H1 (cell line): ENCODE data around the gene LHX5. TPM values are rescaled to one million over a fixed set of nuclear protein-coding genes. Genes with fewer than 3 reads are reported as not detected.

ENCODE experiments used
- ATF2 ChIP-seq: IDR thresholded peaks from 2 replicates; pipeline ENCODE4 v1.6.1; 2012; ENCODE audit warnings: low read length, inconsistent platforms
- BCL11A ChIP-seq, 2 experiments: IDR thresholded peaks; one replicate each; pipeline ENCODE4 v1.6.1; 2011; ENCODE audit warnings: low read depth in 2 of 2, low read length in 2 of 2, mild to moderate bottlenecking in 2 of 2
- CHD1 ChIP-seq: IDR thresholded peaks from 2 replicates; pipeline ENCODE4 v1.6.1; 2012; ENCODE audit warnings: low read depth, low read length, improper control_type of control experiment
- CHD7 ChIP-seq: fragments of 300-600 bp; sonication (generic); IDR thresholded peaks from 2 replicates; pipeline ENCODE4 v1.7.1; 2012; ENCODE audit warnings: low read length, moderate library complexity, mild to moderate bottlenecking, inconsistent platforms; ENCODE audit not compliant: insufficient replicate concordance
- HDAC6 ChIP-seq: IDR thresholded peaks from one replicate; pipeline ENCODE4 v1.7.1; 2012; ENCODE audit warnings: low read depth, mild to moderate bottlenecking, inconsistent platforms, low read length, moderate library complexity
- KDM4A ChIP-seq: IDR thresholded peaks from one replicate; pipeline ENCODE4 v1.7.1; 2012; ENCODE audit warnings: low read depth, mild to moderate bottlenecking, moderate library complexity, low read length, inconsistent platforms; ENCODE audit not compliant: severe bottlenecking
- NANOG ChIP-seq: IDR thresholded peaks from 2 replicates; pipeline ENCODE4 v1.6.1; 2011; ENCODE audit warnings: low read length, low read depth, mild to moderate bottlenecking, inconsistent platforms; ENCODE audit not compliant: insufficient read depth, poor library complexity, severe bottlenecking
- PHF8 ChIP-seq: fragments of 200-600 bp; sonication (generic); conservative IDR thresholded peaks from 2 replicates; pipeline ENCODE4 v1.7.1; 2012; ENCODE audit warnings: low read depth, mild to moderate bottlenecking, inconsistent platforms, low read length, moderate library complexity
- SAP30 ChIP-seq: fragments of 300-600 bp; sonication (generic); IDR thresholded peaks from 2 replicates; pipeline ENCODE4 v1.7.1; 2012; ENCODE audit warnings: low read length, moderate library complexity, mild to moderate bottlenecking, inconsistent platforms; ENCODE audit not compliant: insufficient read depth, insufficient replicate concordance
- polyA plus RNA-seq, 7 experiments: library from polyadenylated mRNA; depleted of rRNA in 3 of 7; stranded (reverse) in 5 of 7; unstranded in 2 of 7; fragments of >200 nt in 5 of 7; fragments of 200-250 nt in 2 of 7; gene quantifications; 1 replicate in 5 of 7; 2 replicates in 1 of 7; 4 replicates in 1 of 7; pipeline versions ENCODE4 v1.2.1 to v1.2.3, GENCODE V29; 2011 to 2013; ENCODE audit warnings: missing spikeins in 2 of 7, mixed read lengths in 2 of 7
- total RNA-seq: library from RNA; stranded (reverse); fragmentation: NEBNext Ultra II Directional; extraction: Animal tissue kit (Norgen Biotek cat#: 25700); gene quantifications from 2 replicates; pipeline ENCODE4 v1.2.1, GENCODE V29; 2021

LHX5 gene
- total and polyA plus RNA-seq, 2 of the 8 experiments (the other 6 are each of a cell fraction or from before 2014, with no cell fraction given) = 0.47 to 1.1 TPM

- no peak for TF ChIP-seq CHD7
- no peak for TF ChIP-seq PHF8
- TF ChIP-seq SAP30 = no peak
- no peak for TF ChIP-seq KDM4A
- no peak for TF ChIP-seq CHD1
- TF ChIP-seq NANOG = no peak
- no peak for TF ChIP-seq ATF2
- TF ChIP-seq HDAC6 = no peak
- no peak for TF ChIP-seq BCL11A (IDR thresholded peaks at IDR 0.05; ENCODE audit: low read depth in 2 of 2, low read length in 2 of 2)
Measured at GRCh38 chr12:113506867-113507266, 35.2 kb upstream of the LHX5 start (continued).
